Thyroid gland (tissue), 4 donors: Measurements from ENCODE around the gene BICD1.

Experiments
- CTCF ChIP-seq, 6 experiments: fragments of 200-600 bp in 3 of 6; fragments of 450-650 bp in 3 of 6; sonication (generic) in 3 of 6; IDR thresholded peaks; one replicate each; pipeline ENCODE4 v1.5.1; 2016 to 2019; ENCODE audit warnings: antibody characterized with exemption in 6 of 6, mild to moderate bottlenecking in 2 of 6, inconsistent platforms in 1 of 6, moderate library complexity in 1 of 6
- POLR2A ChIP-seq, 2 donors: fragments of 450-650 bp; IDR thresholded peaks; one replicate each; pipeline ENCODE4 v1.6.1; 2017; ENCODE audit warnings: antibody characterized with exemption in 2 of 2, mild to moderate bottlenecking in 2 of 2, moderate library complexity in 1 of 2

GRCh38 chr12:32117316-32117715 is 10.7 kb downstream of the BICD1 start:
- TF ChIP-seq CTCF (IDR thresholded peaks at IDR 0.05) (no peak), POLR2A (IDR thresholded peaks at IDR 0.05) (no peak)
